Naive thymus-derived CD8-positive, alpha-beta T cell (primary cell): ENCODE data around the gene SLF1. TPM values are rescaled to one million over a fixed set of nuclear protein-coding genes. Genes with fewer than 3 reads are reported as not detected.
A peak's percentile ranks its signal among the peaks of the same experiment; 100 is the strongest.
"Not testable (repeated sequence)": the region's sequence is repeated elsewhere in the genome, so short reads cannot be mapped to it uniquely, and the experiment has no call there.

ENCODE experiments used
- ATAC-seq, 2 donors: fragments of 150-1000 bp; cut with Tn5 transposase in 1 of 2; sonication (Bioruptor Pico), chemical (Tn5 transposase) in 1 of 2; 1 replicate in 1 of 2; 2 replicates in 1 of 2; pipeline ENCODE4 v1.10.0; 2021; ENCODE audit warnings: mild to moderate bottlenecking in 2 of 2, moderate library complexity in 2 of 2
- POLR2A ChIA-PET: fragments of 350-600 bp; sonication (Branson Sonifier 250); formaldehyde crosslinking; loops from one replicate; lab custom pipeline; 2021; ENCODE audit warnings: antibody characterized with exemption; lab: Charles Lee
- DNase-seq, 10 donors: peaks; one replicate each; pipeline versions ENCODE4 v3.0.0 to v3.0.0-alpha.2; 2020 to 2022
- H3K27ac Mint-ChIP-seq, 10 donors: one replicate each; pipeline ENCODE4 v1.8.0; 2020 to 2022; ENCODE audit warnings: mild to moderate bottlenecking in 10 of 10, mixed read lengths in 10 of 10, moderate library complexity in 4 of 10, inconsistent platforms in 1 of 10
- H3K27me3 Mint-ChIP-seq, 5 donors: one replicate each; pipeline ENCODE4 v1.8.0; 2021 to 2022; ENCODE audit warnings: mixed read lengths in 5 of 5
- H3K36me3 Mint-ChIP-seq, 3 donors: one replicate each; pipeline ENCODE4 v1.8.0; 2020 to 2022; ENCODE audit warnings: mixed read lengths in 3 of 3, mild to moderate bottlenecking in 2 of 3, inconsistent platforms in 1 of 3
- H3K4me1 Mint-ChIP-seq, 4 donors: one replicate each; pipeline ENCODE4 v1.8.0; 2021 to 2022; ENCODE audit warnings: mixed read lengths in 4 of 4
- H3K4me3 Mint-ChIP-seq, 10 donors: one replicate each; pipeline ENCODE4 v1.8.0; 2020 to 2022; ENCODE audit warnings: mild to moderate bottlenecking in 10 of 10, mixed read lengths in 10 of 10, moderate library complexity in 6 of 10, inconsistent platforms in 1 of 10
- H3K9me3 Mint-ChIP-seq, 9 donors: one replicate each; pipeline ENCODE4 v1.8.0; 2020 to 2022; ENCODE audit warnings: mixed read lengths in 9 of 9, mild to moderate bottlenecking in 3 of 9, inconsistent platforms in 1 of 9, moderate library complexity in 1 of 9
- polyA plus RNA-seq, 3 donors: library from polyadenylated mRNA; unstranded; fragments of 300-500 nt; fragmentation: Illumina TruSeq; gene quantifications; one replicate each; pipeline ENCODE4 v1.2.3, GENCODE V29; 2021
- total RNA-seq, 8 experiments: library from RNA in 2 of 8; stranded (reverse) in 2 of 8; gene quantifications; one replicate each; pipeline ENCODE4 v1.2.3 and lab custom pipeline; 2021 to 2026

Gene SLF1
- total RNA-seq (10 to 100 TPM in 1 of 2 experiments, 1 to 10 TPM in 1; 7.9 to 12.4 TPM), polyA plus RNA-seq (1 to 10 TPM; 3.3 to 9.6 (median 4.0) TPM), total RNA-seq (lab: John Stamatoyannopoulos, UW) (13.6 to 31.9 (median 19.6) reads per million in 6 experiments)

DNA sequence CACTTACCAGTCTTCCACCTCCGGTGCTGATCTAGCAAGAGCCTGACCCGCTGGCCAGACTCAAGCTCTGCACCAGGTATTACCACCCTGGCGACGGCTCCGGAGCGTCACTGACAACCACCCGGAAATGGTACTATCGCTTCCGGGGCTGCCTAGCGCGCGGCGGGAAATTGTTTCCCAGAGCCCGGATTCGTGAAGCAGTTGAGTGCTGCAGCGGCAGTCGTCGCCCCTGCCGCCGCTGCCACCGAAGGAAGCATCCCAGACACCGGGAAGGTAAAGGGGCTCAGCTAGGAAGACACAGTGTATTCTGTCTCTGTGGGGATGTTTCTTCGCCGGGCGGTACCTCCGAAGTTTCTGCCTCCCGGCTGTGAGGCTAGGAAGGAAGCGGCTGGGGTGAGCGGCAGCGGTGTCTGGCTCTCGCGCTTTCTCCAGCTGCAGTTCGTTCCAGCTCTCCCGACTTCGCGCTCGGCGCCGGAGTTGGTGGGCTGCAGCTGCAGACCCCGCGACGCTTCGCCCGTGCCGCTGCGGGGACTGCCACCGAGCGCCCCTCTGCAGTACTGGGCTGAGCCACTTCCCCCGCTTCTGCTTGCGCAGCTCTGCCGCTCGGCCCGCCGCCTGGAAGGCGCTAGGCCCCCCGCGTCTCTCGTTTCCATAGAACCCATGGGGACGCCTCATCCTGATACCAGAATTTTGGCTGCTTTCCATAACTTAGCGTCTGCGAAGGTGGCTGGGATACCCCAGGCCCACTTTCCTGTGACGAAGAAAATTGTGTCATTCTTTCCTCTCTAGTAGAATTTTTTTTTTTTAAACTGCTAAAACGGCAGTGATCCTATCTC, at the start of gene SLF1, which contains the start of gene KIAA0825:
Gene SLF1 (plus strand): TSS at position 177 of the 836 bp plus-strand sequence. CDS start 10,142 bp downstream, outside the sequence.
Gene KIAA0825 (minus strand): TSS at position 112 of the 836 bp plus-strand sequence. CDS start 81,478 bp downstream, outside the sequence.
- ATAC-seq, result peak; percentile 91 to 93
- no peaks in the 10 kb centered on the region for H3K9me3 Mint-ChIP-seq
- peaks cover 10 to 45% (median 37%) of the 10 kb centered on the region in 4 donors for H3K4me1 Mint-ChIP-seq
- H3K4me3 Mint-ChIP-seq, result peak within 1 kb of the TSS; percentile 90 to 98 (median 96)
- no peaks in the 10 kb centered on the region for H3K36me3 Mint-ChIP-seq
- POLR2A ChIA-PET, result interaction anchor here (0.6 kb wide), 1 partner anchor 1379 kb away, joined by 3 read pairs; no protein-coding TSS in a partner anchor
- DNase-seq, result peak; percentile 74 to 91 (median 82)
- no peaks in the 10 kb centered on the region for H3K27me3 Mint-ChIP-seq
- H3K27ac Mint-ChIP-seq, result peak within 1 kb of the TSS; percentile 86 to 95 (median 91)

DNA sequence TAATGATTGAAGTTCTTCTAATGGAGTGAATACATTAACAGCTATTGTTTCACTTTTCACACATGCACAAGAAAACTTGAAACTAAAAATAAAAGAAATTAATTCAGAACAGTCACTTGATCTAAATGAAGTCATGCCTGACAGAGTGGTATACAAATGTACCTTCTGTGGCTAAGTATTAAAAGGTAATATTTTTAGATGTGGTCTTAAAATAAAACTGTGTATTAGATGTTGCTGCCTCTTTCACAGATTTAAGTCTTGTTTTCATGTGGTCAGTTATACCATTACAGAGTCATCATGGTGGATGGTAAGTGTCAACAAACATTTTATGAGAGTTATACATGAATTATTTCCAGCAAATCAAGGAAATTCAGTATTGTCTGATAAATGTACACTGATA, 47.1 kb upstream of the SLF1 start:
- Mint-ChIP-seq H3K27me3 (no peaks in the 10 kb centered on the region), H3K4me3 (no peak overlapping the region), H3K4me1 (peaks cover 0 to 26% (median 1%) of the 10 kb centered on the region in 4 donors), H3K36me3 (peaks cover 0 to 7% (median 0%) of the 10 kb centered on the region in 3 donors), H3K9me3 (peaks cover 0 to 2% (median 0%) of the 10 kb centered on the region in 9 donors), H3K27ac (no peak overlapping the region)
- DNase-seq (no peak), ATAC-seq (no peak)
- POLR2A ChIA-PET, result no interaction called here

- DNase-seq, H3K4me3 Mint-ChIP-seq, H3K9me3 Mint-ChIP-seq, H3K36me3 Mint-ChIP-seq, ATAC-seq, H3K27me3 Mint-ChIP-seq, POLR2A ChIA-PET, H3K27ac Mint-ChIP-seq: not testable (repeated sequence)
- H3K4me1 Mint-ChIP-seq, result peaks cover 4 to 43% (median 12%) of the 10 kb centered on the region in 4 donors
Measured at GRCh38 chr5:94573349-94573748, 45.1 kb upstream of the SLF1 start.

DNA sequence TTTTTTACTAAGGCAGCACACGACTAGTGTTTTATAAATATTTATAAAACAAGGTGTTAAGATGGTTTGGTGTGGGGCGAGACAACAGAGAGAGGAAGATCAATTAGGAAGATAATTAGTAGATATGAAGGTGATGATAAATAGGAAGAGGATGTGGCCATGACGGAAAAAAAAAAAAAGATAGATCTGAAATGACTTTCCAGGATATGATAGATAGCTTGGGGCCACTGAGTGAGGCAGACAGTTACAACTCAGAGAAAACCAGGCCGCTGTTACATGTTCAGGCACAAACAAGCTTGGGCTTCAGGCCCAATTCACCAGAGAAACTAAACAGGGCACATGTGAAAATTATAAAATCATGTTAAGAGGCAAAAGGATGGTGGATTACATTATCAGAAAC, 43.3 kb upstream of the SLF1 start:
- peak overlapping the region in 3 of 10 donors; percentile 18 to 53 (median 49) for H3K27ac Mint-ChIP-seq
- H3K36me3 Mint-ChIP-seq, result peaks cover 0 to 7% (median 0%) of the 10 kb centered on the region in 3 donors
- DNase-seq (no peak), ATAC-seq (no peak)
- H3K4me3 Mint-ChIP-seq, result peak overlapping the region in 2 of 10 donors; percentile 9 to 37
- peaks cover 0 to 2% (median 0%) of the 10 kb centered on the region in 9 donors for H3K9me3 Mint-ChIP-seq
- POLR2A ChIA-PET, result no interaction called here
- no peaks in the 10 kb centered on the region for H3K27me3 Mint-ChIP-seq
- peaks cover 4 to 49% (median 12%) of the 10 kb centered on the region in 4 donors for H3K4me1 Mint-ChIP-seq

DNA sequence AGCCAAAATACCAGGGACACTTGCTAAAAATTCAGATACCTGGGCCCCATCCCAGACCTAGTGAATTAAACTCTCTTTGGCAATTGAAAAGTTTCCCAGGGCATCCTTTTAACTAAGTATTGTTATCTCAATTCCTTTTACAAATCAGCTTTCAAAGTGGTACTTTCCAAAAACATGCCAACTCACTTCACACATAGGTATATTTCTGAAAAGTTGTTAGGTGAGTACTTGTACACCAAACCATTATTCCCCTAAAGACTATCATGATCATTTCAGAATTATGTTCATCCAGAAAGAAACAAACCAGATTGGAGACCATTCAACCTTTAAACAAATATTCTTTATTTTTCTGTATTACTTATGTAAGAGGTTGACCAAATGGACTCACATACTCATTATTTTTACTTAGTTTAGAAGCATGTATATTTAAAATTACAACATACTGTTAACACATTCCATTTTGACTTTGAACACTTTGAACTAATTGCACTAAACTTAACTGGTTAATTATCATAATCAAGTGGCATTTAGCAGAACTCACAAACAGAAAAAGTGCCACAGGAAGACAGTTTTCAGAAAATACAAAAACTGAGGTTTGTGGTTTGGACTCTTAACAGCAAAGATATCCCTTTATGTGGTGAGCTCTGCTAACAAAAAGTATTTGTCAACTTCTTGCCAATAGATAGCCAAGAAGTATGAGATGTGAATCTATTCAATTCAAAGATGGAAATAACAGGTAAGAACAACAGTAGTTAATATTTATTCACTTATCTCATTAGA, 40.8 kb upstream of the SLF1 start:
- Mint-ChIP-seq H3K36me3 (peaks cover 0 to 7% (median 0%) of the 10 kb centered on the region in 3 donors), H3K27me3 (no peaks in the 10 kb centered on the region), H3K4me3 (peak overlapping the region in 3 of 10 donors; percentile 7 to 40 (median 34)), H3K9me3 (peaks cover 0 to 8% (median 0%) of the 10 kb centered on the region in 9 donors), H3K27ac (no peak overlapping the region), H3K4me1 (peaks cover 5 to 52% (median 12%) of the 10 kb centered on the region in 4 donors)
- POLR2A ChIA-PET, result no interaction called here
- ATAC-seq, result peak in 1 of 2 donors; percentile 38
- DNase-seq, result peak in 3 of 10 donors; percentile 29 to 41 (median 31)

GRCh38 chr5:94595281-94595840, 23.1 kb upstream of the SLF1 start:
- Mint-ChIP-seq H3K4me1 (no peaks in the 10 kb centered on the region), H3K27me3 (no peaks in the 10 kb centered on the region), H3K36me3 (peaks cover 5 to 14% (median 6%) of the 10 kb centered on the region in 3 donors), H3K27ac (no peak overlapping the region), H3K9me3 (peaks cover 0 to 18% (median 9%) of the 10 kb centered on the region in 9 donors), H3K4me3 (no peak overlapping the region)
- DNase-seq, result no peak
- POLR2A ChIA-PET, result no interaction called here
- ATAC-seq, result no peak

DNA sequence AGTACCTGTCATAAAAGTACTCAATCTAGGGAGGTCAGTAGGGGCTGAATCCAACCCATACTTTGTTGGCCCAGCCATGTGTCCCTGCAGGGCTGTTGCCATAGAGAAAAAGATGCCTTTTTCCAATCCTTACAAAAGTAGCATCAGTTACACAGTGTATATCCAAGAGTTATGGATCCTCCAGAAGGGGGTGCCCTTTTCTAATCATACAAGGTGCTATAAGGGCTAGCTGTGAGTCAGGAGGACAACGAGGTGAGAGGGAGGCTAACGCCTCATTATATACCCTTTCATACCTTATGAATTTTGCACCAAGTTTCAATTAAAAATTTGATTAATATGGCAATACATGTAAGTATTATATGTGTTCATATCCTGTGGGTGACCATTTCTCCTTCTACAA, 4.9 kb upstream of the SLF1 start:
- Mint-ChIP-seq H3K27me3 (no peaks in the 10 kb centered on the region), H3K4me1 (peaks cover 8 to 19% (median 15%) of the 10 kb centered on the region in 4 donors), H3K36me3 (no peaks in the 10 kb centered on the region), H3K27ac (no peak overlapping the region), H3K4me3 (no peak overlapping the region), H3K9me3 (no peaks in the 10 kb centered on the region)
- DNase-seq, result peak in 1 of 10 donors; percentile 3
- no peak for ATAC-seq
- POLR2A ChIA-PET, result no interaction called here

GRCh38 chr5:94614156-94614805, 4.2 kb upstream of the SLF1 start:
- Mint-ChIP-seq H3K4me3 (peak overlapping the region in 1 of 10 donors; percentile 15), H3K27me3 (no peaks in the 10 kb centered on the region), H3K27ac (no peak overlapping the region), H3K4me1 (peaks cover 10 to 24% (median 19%) of the 10 kb centered on the region in 4 donors), H3K36me3 (no peaks in the 10 kb centered on the region), H3K9me3 (no peaks in the 10 kb centered on the region)
- POLR2A ChIA-PET, result no interaction called here
- no peak for DNase-seq
- no peak for ATAC-seq

- Mint-ChIP-seq H3K9me3 (no peaks in the 10 kb centered on the region), H3K4me1 (peaks cover 10 to 29% (median 25%) of the 10 kb centered on the region in 4 donors), H3K4me3 (no peak overlapping the region), H3K36me3 (no peaks in the 10 kb centered on the region), H3K27ac (no peak overlapping the region), H3K27me3 (no peaks in the 10 kb centered on the region)
- DNase-seq, result no peak
- POLR2A ChIA-PET, result no interaction called here
- ATAC-seq, result no peak
Measured at GRCh38 chr5:94615862-94616261, 2.6 kb upstream of the SLF1 start.

GRCh38 chr5:94618029-94618492, 408 bp upstream of the SLF1 start:
- Mint-ChIP-seq H3K4me3 (peak overlapping the region; percentile 90 to 98 (median 96)), H3K9me3 (no peaks in the 10 kb centered on the region), H3K4me1 (peaks cover 10 to 41% (median 36%) of the 10 kb centered on the region in 4 donors), H3K27me3 (no peaks in the 10 kb centered on the region), H3K27ac (peak overlapping the region; percentile 86 to 95 (median 91)), H3K36me3 (no peaks in the 10 kb centered on the region)
- ATAC-seq (peak; percentile 37 to 43), DNase-seq (peak in 3 of 10 donors; percentile 8 to 62 (median 28))
- POLR2A ChIA-PET, result interaction anchor here (0.6 kb wide), 1 partner anchor 1379 kb away, joined by 3 read pairs; no protein-coding TSS in a partner anchor

DNA sequence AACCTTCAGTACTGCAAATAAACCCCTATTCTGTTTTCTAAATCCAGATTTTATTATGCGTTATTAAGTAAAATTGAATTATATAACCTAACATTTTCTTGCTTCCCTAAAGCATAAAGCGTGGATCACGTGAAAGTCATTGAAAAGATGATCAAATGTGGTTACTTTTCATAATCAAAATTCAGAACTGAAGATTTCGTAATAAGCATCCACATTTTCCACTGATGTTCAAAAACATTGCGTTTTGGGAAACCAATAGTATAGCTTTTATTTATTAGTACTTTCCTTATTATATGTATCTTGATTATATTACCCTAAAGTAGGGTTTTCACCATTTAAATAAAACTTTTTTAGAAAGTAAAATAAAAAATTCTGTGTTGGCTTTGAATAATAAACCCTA, 1.8 kb downstream of the SLF1 start:
- no peaks in the 10 kb centered on the region for H3K9me3 Mint-ChIP-seq
- peak overlapping the region in 3 of 10 donors; percentile 56 to 91 (median 87) for H3K27ac Mint-ChIP-seq
- POLR2A ChIA-PET, result no interaction called here
- DNase-seq, result no peak
- peaks cover 9 to 45% (median 37%) of the 10 kb centered on the region in 4 donors for H3K4me1 Mint-ChIP-seq
- H3K36me3 Mint-ChIP-seq, result no peaks in the 10 kb centered on the region
- H3K27me3 Mint-ChIP-seq, result no peaks in the 10 kb centered on the region
- no peak for ATAC-seq
- peak overlapping the region in 8 of 10 donors; percentile 92 to 98 (median 96) for H3K4me3 Mint-ChIP-seq
